Measurements from ENCODE around the gene C17orf113.
"Not testable (repeated sequence)": the region's sequence is repeated elsewhere in the genome, so short reads cannot be mapped to it uniquely, and the experiment has no call there.

DNA sequence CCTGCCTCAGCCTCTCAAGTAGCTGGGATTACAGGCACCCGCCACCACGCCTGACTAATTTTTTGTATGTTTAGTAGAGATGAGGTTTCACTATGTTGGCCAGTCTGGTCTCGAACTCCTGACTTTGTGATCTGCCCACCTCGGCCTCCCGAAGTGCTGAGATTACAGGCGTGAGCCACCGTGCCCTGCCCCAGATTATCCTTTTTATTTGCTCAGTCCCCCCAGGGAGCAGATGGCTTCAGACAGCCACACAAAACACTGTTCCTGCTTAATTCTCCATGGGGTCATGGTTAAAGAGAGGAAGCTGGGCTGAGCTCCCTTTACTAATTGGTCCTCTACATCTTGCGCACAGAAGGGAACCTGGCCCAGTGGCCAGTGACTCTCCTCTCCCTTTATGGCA, 29.6 kb downstream of the C17orf113 start:
- TF ChIP-seq, protein P1, sequence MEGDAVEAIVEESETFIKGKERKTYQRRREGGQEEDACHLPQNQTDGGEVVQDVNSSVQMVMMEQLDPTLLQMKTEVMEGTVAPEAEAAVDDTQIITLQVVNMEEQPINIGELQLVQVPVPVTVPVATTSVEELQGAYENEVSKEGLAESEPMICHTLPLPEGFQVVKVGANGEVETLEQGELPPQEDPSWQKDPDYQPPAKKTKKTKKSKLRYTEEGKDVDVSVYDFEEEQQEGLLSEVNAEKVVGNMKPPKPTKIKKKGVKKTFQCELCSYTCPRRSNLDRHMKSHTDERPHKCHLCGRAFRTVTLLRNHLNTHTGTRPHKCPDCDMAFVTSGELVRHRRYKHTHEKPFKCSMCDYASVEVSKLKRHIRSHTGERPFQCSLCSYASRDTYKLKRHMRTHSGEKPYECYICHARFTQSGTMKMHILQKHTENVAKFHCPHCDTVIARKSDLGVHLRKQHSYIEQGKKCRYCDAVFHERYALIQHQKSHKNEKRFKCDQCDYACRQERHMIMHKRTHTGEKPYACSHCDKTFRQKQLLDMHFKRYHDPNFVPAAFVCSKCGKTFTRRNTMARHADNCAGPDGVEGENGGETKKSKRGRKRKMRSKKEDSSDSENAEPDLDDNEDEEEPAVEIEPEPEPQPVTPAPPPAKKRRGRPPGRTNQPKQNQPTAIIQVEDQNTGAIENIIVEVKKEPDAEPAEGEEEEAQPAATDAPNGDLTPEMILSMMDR (IDR thresholded peaks at IDR 0.05) = not testable (repeated sequence)
- TF ChIP-seq POLR2A, EP300 (IDR thresholded peaks at IDR 0.05): not testable (repeated sequence)
